Liver (tissue), 3 donors: ENCODE data around the gene KLKB1.

Source experiments
- CTCF ChIP-seq: fragments of 150-350 bp; IDR thresholded peaks from 2 replicates; pipeline ENCODE4 v1.5.1; 2017; ENCODE audit warnings: improper control_type of control experiment, low read depth, low read length; ENCODE audit not compliant: missing input control
- SP1 ChIP-seq: IDR thresholded peaks from 2 replicates; pipeline ENCODE4 v1.6.1; 2018; ENCODE audit warnings: antibody characterized with exemption, mild to moderate bottlenecking
- TAF1 ChIP-seq: conservative IDR thresholded peaks from 2 replicates; pipeline ENCODE4 v1.6.1; 2016; ENCODE audit warnings: antibody characterized with exemption, mild to moderate bottlenecking
- YY1 ChIP-seq: IDR thresholded peaks from 2 replicates; pipeline ENCODE4 v1.6.1; 2016; ENCODE audit warnings: antibody characterized with exemption, mild to moderate bottlenecking
- TF ChIP-seq, protein P1 (sequence below): IDR thresholded peaks from 2 replicates; pipeline ENCODE4 v1.6.1; 2016; ENCODE audit warnings: antibody characterized with exemption, mild to moderate bottlenecking
- TF ChIP-seq, protein P2 (sequence below): IDR thresholded peaks from 2 replicates; pipeline ENCODE4 v1.6.1; 2016; ENCODE audit warnings: antibody characterized with exemption
- donor health status: healthy.
- donor health status: healthy.

DNA sequence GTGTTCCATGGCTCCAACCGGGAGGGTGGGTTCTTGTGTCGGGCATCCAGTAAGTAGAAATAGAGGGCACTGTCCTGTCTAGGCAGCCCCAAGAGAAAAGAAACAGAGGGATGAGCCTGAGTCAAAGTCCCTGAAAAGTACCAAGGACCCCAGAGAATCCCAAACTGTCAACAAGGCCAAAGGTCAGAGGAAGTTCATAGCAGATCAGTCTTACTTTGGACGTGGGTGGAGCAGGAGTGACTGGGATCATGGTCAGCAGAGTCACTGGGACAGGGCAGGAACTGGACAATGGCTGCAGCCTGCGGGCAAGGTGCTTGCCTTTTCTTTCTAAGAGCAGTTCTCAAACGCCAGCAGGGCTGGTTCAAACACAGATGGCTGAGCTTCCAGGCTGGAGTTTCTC lies 56.0 kb downstream of the KLKB1 start:
- no peak for TF ChIP-seq CTCF
- no peak for TF ChIP-seq SP1
- TF ChIP-seq, protein P1, sequence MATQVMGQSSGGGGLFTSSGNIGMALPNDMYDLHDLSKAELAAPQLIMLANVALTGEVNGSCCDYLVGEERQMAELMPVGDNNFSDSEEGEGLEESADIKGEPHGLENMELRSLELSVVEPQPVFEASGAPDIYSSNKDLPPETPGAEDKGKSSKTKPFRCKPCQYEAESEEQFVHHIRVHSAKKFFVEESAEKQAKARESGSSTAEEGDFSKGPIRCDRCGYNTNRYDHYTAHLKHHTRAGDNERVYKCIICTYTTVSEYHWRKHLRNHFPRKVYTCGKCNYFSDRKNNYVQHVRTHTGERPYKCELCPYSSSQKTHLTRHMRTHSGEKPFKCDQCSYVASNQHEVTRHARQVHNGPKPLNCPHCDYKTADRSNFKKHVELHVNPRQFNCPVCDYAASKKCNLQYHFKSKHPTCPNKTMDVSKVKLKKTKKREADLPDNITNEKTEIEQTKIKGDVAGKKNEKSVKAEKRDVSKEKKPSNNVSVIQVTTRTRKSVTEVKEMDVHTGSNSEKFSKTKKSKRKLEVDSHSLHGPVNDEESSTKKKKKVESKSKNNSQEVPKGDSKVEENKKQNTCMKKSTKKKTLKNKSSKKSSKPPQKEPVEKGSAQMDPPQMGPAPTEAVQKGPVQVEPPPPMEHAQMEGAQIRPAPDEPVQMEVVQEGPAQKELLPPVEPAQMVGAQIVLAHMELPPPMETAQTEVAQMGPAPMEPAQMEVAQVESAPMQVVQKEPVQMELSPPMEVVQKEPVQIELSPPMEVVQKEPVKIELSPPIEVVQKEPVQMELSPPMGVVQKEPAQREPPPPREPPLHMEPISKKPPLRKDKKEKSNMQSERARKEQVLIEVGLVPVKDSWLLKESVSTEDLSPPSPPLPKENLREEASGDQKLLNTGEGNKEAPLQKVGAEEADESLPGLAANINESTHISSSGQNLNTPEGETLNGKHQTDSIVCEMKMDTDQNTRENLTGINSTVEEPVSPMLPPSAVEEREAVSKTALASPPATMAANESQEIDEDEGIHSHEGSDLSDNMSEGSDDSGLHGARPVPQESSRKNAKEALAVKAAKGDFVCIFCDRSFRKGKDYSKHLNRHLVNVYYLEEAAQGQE: no peak
- TF ChIP-seq YY1: no peak
- no peak for TF ChIP-seq TAF1
- TF ChIP-seq, protein P2, sequence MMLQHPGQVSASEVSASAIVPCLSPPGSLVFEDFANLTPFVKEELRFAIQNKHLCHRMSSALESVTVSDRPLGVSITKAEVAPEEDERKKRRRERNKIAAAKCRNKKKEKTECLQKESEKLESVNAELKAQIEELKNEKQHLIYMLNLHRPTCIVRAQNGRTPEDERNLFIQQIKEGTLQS: no peak
